ENCODE data around the gene CPNE4. TPM values are rescaled to one million over a fixed set of nuclear protein-coding genes. Genes with fewer than 3 reads are reported as not detected.

The CPNE4 gene
- total RNA-seq, 4 donors from 2014 or later, result 0.53 to 2.1 TPM; not detected in 2

GRCh38 chr3:132042681-132043080 lies 7.9 kb upstream of the CPNE4 start:
- Histone ChIP-seq H3K27me3 (no peaks in the 10 kb centered on the region), H3K4me3 (no peak overlapping the region), H3K36me3 (no peaks in the 10 kb centered on the region), H3K27ac (no peak overlapping the region), H3K9me3 (no peaks in the 10 kb centered on the region), H3K4me1 (no peaks in the 10 kb centered on the region)
- DNase-seq, result no peak
- TF ChIP-seq CTCF (IDR thresholded peaks at IDR 0.05), result no peak

- Histone ChIP-seq H3K36me3 (no peaks in the 10 kb centered on the region), H3K27me3 (no peaks in the 10 kb centered on the region), H3K27ac (no peak overlapping the region), H3K9me3 (no peaks in the 10 kb centered on the region), H3K4me3 (no peak overlapping the region), H3K4me1 (no peaks in the 10 kb centered on the region)
- TF ChIP-seq POLR2A (IDR thresholded peaks at IDR 0.05) (no peak), CTCF (IDR thresholded peaks at IDR 0.05) (peak in 3 of 6 experiments; percentile 38 to 53 (median 39))
- DNase-seq, result no peak
Measured at GRCh38 chr3:132038198-132038825, 3.5 kb upstream of the CPNE4 start.

- H3K9me3 ChIP-seq, result no peaks in the 10 kb centered on the region
- H3K27me3 ChIP-seq, result no peaks in the 10 kb centered on the region
- no peak overlapping the region for H3K4me3 ChIP-seq
- DNase-seq, result no peak
- H3K4me1 ChIP-seq, result no peaks in the 10 kb centered on the region
- H3K36me3 ChIP-seq, result no peaks in the 10 kb centered on the region
- no peak overlapping the region for H3K27ac ChIP-seq
- TF ChIP-seq CTCF (IDR thresholded peaks at IDR 0.05), result no peak
Measured at GRCh38 chr3:132037581-132037980, 2.8 kb upstream of the CPNE4 start.

- TF ChIP-seq POLR2A (IDR thresholded peaks at IDR 0.05) (no peak), CTCF (IDR thresholded peaks at IDR 0.05) (no peak)
- no peaks in the 10 kb centered on the region for H3K27me3 ChIP-seq
Measured at GRCh38 chr3:132037056-132037455, 2.2 kb upstream of the CPNE4 start.

GRCh38 chr3:132034097-132034485 lies 723 bp downstream of the CPNE4 start:
- no peaks in the 10 kb centered on the region for H3K4me1 ChIP-seq
- no peak for DNase-seq
- TF ChIP-seq CTCF (IDR thresholded peaks at IDR 0.05) (no peak), POLR2A (IDR thresholded peaks at IDR 0.05) (no peak)
- no peaks in the 10 kb centered on the region for H3K27me3 ChIP-seq
- H3K27ac ChIP-seq, result no peak overlapping the region
- H3K9me3 ChIP-seq, result no peaks in the 10 kb centered on the region
- H3K4me3 ChIP-seq, result no peak overlapping the region
- H3K36me3 ChIP-seq, result no peaks in the 10 kb centered on the region

More at GRCh38 chr3:132037056-132037455, 2.2 kb upstream of the CPNE4 start:
- H3K4me1 ChIP-seq, result no peaks in the 10 kb centered on the region
- H3K27ac ChIP-seq, result no peak overlapping the region
- no peaks in the 10 kb centered on the region for H3K36me3 ChIP-seq
- H3K9me3 ChIP-seq, result no peaks in the 10 kb centered on the region
- DNase-seq, result no peak
- no peak overlapping the region for H3K4me3 ChIP-seq

GRCh38 chr3:132033471-132033870 lies 1.3 kb downstream of the CPNE4 start:
- H3K27ac ChIP-seq, result no peak overlapping the region
- H3K9me3 ChIP-seq, result no peaks in the 10 kb centered on the region
- no peaks in the 10 kb centered on the region for H3K36me3 ChIP-seq
- H3K4me1 ChIP-seq, result no peaks in the 10 kb centered on the region
- DNase-seq, result no peak
- no peaks in the 10 kb centered on the region for H3K27me3 ChIP-seq
- no peak for TF ChIP-seq POLR2A (IDR thresholded peaks at IDR 0.05)
- no peak for TF ChIP-seq CTCF (IDR thresholded peaks at IDR 0.05)
- H3K4me3 ChIP-seq, result no peak overlapping the region
